HG03064 (cell line): Measurements from ENCODE around the gene SPATA31D4.

Experiments used
- ATAC-seq: cut with Tn5 transposase; IDR thresholded peaks from one replicate; pipeline ENCODE4 v1.9.1; 2021; ENCODE audit warnings: low read depth; ENCODE audit not compliant: unreplicated experiment

SPATA31D4 gene

DNA sequence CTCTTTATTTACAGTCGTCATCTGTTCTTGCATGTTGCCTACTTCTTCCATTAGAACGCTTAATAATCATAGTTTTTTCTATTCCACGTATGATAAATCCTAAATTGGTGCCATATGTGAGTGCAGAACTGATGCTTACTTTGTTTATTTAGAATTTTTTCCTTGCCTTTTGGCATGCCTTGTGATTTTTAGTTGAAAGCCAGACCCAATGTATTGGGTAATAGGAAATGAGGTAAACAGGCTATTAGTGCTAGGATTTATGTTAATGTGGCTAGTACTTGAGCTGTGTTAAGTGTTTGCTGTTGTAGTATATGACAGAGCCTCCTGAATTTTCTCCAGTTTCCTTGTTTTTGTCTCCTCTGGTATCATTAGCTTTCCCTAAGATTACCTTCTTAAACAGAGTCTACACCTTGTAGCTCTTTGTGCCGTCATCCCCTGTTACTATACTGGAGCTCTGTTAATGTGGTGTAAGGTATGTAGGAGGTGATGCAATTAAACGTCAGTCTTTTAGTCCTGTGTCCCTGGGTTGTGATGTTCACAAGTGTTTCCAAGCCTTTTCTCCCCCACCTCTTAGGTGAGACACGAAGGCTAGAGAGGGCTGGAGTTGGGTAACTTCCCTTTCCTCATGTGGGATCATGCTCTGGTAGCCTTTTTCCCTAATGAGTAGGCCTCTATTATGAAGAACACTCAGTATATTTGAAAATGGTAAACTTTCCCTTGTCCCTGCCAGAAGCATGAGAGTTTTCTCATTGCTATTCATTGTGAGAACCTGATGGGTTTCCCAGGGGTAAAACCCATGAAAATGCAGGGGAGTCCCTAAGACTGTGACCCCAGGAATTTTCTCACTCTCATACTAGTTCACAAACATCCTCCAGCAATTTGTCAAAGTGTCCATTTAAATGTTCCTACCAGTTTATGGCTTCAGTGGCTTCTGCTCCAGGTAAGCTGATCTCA, 36.3 kb downstream of the SPATA31D4 start:
- ATAC-seq, result no peak

DNA sequence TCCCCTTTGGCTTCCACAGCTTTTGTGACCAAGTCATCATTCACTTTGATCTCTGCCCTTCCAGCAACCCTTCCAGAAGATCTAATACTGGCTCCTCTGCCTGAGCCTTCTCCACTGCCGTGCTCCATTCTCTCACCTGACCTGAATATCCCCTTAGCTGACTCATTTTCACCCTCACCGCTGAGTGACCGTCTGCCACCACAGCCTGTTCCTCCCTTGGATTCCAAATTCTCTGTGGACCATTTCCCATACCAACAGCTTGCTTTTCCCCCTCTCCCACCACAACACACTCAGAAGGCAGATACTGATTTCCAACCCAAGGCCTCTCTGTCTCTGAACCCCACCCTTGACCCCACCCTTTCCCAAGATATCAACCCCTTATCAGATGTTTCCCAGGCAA, 39.8 kb downstream of the SPATA31D4 start:
- ATAC-seq, result no peak

GRCh38 chr9:81969971-81970370, 41.7 kb downstream of the SPATA31D4 start:
- ATAC-seq, result no peak

GRCh38 chr9:81971727-81972126, 43.5 kb downstream of the SPATA31D4 start:
- no peak for ATAC-seq

- ATAC-seq, result no peak
Observed at GRCh38 chr9:81974764-81975163, 46.5 kb downstream of the SPATA31D4 start.

GRCh38 chr9:81976351-81976750, 48.1 kb downstream of the SPATA31D4 start:
- no peak for ATAC-seq

DNA sequence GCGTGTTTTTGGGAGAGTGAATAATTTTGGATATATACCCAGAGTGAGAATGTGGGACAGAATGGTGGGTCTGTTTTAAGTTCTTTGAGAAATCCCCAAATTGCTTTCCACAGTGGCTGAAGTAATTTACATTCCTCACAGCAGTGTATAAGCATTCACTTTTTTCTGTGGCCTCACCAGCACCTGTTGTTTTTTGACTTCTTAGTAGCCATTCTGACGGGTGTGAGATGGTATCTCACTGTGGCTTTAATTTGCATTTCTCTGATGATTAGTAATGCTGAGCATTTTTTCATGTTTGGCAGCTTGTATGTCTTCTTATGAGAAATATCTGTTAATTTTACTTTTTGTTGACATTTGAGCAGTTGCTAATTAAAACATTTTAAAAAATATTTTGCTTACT, 51.0 kb downstream of the SPATA31D4 start:
- ATAC-seq, result no peak

DNA sequence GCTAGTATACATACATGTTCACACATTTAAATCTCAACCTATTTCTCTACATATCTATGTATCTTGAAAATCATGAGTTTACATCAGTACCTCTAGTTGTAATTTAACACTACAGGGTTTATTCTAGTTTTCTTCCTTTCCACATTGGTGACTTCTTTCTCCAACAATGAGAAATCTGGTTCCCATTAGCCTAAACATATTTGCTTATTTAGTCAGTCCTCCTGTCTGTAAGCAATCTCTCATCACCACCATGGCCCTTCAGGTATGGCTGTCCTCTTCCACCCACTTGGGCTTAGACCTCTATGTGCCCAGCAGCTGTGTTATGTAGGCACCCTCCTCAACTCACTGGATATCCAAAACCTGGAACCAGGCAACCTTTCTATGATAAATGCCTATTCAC, 52.3 kb downstream of the SPATA31D4 start:
- no peak for ATAC-seq

DNA sequence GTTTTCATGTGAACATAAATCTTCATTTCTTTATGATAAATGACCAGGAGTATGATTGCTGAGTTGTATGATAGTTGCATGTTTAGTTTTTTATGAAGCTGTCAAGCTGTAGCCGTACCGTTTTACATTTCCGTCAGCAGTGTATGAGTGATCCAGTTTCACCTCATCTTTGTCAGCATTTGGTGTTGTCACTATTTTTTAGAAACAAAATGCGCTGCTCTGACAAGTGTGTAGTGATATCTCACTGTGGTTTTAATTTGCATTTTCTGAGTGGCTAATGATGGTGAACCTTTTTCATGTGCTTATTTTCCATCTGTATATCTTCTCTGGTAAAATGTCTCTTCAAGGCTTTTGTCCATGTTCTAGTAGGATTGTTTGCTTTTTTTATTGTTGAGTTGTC, 53.7 kb downstream of the SPATA31D4 start:
- ATAC-seq, result no peak
